Choroid plexus epithelial cell (primary cell): ENCODE results near the gene CDK14.

Experiments used
- DNase-seq: peaks from one replicate; pipeline ENCODE4 v3.0.0-alpha.2; 2010; ENCODE audit warnings: low read depth
- H3K4me3 ChIP-seq: 2 replicates; pipeline ENCODE4 v1.5.1; 2011; ENCODE audit warnings: low read depth, mild to moderate bottlenecking, control low read depth, low read length, moderate library complexity
- TF ChIP-seq, protein P1 (sequence below): conservative IDR thresholded peaks from 2 replicates; pipeline ENCODE4 v1.5.1; 2011; ENCODE audit warnings: low read depth, mild to moderate bottlenecking, control low read depth, inconsistent platforms, low read length, moderate library complexity

Gene CDK14

DNA sequence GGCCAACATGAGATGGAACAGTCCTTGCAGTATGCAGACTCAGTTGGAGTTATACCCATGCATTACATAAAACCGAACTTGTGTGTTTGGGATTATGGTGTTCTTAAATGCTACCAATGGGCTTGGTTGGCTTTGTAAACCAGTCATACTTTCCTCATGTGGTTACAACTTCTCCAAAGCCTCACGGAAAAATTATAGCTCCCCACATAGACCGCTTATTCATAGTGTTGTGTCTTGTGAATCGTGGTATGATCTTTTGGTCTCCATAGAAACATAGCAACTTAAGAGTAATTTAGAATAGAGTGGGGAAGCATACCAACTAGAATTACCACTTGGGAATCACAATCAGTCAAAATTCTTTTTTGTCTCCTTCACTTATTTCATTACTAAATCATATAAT lies 555.8 kb downstream of the CDK14 start:
- no peak overlapping the region for H3K4me3 ChIP-seq
- TF ChIP-seq, protein P1, sequence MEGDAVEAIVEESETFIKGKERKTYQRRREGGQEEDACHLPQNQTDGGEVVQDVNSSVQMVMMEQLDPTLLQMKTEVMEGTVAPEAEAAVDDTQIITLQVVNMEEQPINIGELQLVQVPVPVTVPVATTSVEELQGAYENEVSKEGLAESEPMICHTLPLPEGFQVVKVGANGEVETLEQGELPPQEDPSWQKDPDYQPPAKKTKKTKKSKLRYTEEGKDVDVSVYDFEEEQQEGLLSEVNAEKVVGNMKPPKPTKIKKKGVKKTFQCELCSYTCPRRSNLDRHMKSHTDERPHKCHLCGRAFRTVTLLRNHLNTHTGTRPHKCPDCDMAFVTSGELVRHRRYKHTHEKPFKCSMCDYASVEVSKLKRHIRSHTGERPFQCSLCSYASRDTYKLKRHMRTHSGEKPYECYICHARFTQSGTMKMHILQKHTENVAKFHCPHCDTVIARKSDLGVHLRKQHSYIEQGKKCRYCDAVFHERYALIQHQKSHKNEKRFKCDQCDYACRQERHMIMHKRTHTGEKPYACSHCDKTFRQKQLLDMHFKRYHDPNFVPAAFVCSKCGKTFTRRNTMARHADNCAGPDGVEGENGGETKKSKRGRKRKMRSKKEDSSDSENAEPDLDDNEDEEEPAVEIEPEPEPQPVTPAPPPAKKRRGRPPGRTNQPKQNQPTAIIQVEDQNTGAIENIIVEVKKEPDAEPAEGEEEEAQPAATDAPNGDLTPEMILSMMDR: no peak
- DNase-seq: no peak

DNA sequence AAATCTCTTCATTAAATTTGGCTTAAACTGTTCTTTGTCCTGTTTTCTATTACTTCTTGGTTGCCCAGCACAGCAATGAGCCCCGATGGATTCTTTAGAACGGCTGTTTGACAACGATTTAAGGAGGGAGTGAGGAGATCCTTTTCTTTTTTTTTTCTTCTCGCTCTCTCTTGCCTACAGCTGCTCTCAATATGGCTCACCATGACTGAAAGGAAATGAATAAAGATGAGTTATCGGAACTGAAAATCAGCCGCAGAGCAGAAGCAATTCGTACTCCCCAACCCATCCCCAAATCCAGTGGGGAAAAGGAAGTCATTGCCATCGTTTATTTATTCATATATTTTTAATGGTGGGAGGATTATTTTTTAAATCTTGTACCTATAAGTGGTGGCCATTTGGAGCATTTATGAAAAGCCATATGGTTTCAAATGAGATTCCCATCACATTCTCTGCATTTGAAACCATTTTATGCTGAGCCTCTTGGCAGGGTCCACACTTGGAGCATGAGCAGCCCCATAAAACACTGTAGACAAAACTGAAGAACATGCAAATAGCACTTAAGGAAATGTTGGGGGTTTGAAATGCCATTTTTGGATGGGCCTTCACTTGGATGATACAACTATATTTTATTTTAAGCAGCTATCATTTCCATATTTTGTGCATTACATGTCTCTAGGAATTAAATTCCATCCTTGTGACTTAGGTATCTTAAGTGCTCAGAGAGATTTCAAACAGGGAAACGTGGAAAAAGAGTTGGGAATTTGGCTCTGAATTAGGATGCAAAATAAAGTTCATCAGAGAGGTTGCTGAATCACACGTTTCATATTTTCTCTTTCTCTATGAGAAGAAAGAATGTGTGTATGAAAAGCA lies 560.4 kb downstream of the CDK14 start:
- TF ChIP-seq, protein P1: no peak
- DNase-seq: no peak
- no peak overlapping the region for H3K4me3 ChIP-seq

DNA sequence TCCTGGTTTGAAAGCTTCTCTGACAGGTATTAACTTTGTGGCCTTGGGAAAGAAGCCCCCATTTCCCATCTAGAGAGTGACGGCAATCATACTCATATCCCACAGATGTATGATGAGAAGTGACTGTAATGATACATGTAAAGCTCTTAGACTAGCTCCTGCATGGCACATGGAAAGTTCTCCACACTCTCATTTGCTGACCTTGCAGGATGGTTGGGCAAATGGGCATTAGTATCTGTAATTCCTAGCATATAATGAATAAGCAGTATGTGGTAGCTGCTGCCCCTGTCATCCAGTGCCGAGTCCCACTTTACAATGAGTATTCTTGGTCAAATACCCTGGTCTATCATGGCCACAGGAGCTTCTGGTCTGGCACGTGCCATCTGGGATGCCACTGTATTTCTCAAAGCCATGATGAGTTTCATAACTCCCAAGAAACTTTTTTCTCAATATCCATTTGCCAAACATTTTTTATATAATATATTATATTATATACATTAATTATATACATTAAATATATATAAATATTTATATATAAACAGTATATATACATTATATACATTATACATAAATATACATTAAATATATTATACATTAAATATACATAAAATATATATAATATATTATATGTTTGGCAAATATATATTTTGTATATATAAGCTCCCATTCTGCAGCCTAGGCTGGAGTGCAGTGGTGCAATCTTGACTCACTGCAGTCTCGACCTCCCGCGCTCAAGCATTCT lies 561.6 kb downstream of the CDK14 start:
- no peak for DNase-seq
- TF ChIP-seq, protein P1: no peak
- H3K4me3 ChIP-seq: no peak overlapping the region

DNA sequence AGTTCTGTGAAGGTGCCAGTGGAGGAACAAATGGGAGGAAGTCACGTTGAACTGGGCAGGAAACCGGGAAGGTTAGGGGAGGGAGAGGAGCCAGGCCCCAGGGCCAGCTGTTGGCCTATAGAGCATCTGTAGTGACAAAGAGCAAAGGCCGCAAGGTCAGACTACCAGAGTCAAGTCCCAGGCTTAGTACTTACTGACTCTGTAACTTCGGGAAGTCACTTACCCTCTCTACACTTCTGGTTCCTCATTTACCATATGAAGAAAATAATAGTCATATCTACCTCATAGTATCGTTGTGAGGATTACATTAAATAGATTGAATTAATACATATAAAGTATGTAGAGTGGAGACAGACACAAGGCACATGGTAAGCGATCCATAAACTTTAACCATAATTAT lies 566.3 kb downstream of the CDK14 start:
- H3K4me3 ChIP-seq: no peak overlapping the region
- no peak for DNase-seq
- TF ChIP-seq, protein P1: no peak

DNA sequence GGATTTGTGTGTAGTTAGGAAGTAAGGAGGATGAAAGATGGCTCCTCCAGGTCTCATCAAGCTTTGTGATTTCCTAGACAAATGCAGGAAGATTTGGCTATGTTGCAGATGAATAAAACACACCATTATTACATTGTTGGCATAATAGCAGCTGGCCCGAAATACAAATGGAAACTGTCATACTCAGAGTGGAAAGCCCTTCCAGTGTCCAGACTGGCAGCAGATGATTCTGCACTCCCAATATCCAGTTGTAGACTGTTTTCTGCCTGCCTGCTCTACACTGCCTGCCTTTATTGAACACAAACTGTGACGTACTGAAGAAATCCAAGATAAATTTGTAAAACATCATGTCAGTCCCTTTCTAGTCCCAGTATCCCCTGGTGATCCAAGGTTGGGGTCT lies 568.4 kb downstream of the CDK14 start:
- peak; percentile 5 for DNase-seq
- TF ChIP-seq, protein P1: no peak
- H3K4me3 ChIP-seq: no peak overlapping the region

DNA sequence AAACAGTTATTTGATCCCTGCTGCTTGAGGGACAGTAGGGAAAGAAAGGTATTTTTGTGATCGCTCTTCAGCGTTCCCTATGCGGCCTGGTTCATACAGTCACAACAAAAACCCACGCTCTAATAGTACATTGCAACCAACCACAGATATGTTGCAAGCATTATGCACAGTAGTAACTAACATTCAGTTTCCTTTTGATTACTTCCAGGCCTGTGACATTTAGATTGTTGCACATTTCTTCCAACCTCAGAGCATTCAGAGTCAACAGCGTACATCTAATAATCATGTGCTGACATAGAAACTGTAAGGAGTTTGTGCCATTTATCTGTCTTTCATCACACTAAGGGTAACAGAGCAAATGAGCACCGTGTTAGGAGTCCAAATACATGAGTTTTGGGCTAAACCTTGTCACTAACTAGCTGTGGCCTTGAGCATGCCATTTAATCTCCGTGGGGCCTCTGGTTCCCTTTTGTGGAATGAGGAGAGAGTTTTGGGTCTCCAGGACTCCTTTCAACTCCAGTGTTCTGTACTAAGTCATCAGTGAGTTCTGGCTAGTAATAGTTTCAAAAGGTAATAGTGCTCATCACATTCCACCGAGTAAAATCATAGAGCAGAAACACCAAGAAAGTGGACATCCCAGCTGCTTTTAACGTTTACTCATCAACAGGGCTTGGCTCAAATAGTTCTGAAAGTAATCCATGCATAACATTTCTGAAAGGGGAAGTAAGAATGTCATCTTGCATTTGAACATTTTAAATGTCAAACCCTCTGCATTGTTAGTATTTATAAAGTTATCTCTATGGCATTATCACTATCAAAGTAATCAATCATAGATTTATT lies 569.1 kb downstream of the CDK14 start:
- TF ChIP-seq, protein P1: no peak
- peak; percentile 88 for DNase-seq
- no peak overlapping the region for H3K4me3 ChIP-seq
